Activated CD4-positive, CD25-positive, alpha-beta regulatory T cell (primary cell): ENCODE data around the gene GJA8.
A peak's percentile ranks its signal among the peaks of the same experiment; 100 is the strongest.
"Not testable (repeated sequence)": the region's sequence is repeated elsewhere in the genome, so short reads cannot be mapped to it uniquely, and the experiment has no call there.

Experiments
- DNase-seq, 4 experiments: peaks; one replicate each; lab custom pipeline; 2025; lab: John Stamatoyannopoulos, UW

Gene GJA8

DNA sequence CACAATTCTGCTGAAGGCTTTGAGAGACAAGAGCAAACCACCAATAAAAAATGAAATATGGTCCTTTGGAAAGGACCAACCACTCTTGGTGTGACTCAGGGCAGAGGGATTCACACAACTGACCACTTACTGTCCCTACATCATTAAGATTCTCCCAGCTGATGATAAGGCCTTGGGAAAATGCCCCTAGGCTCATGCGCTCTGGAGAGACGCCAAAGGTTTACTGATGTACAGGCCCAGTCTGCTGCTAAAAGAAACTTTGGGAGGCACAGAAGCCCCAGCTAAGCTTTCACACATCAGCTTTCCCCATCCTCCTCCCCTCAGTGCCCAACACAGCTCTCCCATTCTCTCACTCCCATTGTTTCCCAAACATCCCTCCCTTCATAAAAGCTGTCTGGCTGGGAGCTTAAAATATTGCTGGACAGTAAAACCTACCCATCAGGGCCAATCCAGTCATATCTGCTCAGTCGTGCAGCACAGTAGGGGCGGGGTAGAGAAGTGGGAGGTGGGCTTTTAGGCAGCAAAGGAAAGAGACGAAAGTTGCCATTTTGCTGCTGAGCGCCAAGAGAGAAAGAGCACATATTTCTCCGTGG, at the start of gene GJA8:
TSS of gene GJA8 (plus strand) at position 543 of the 593 bp plus-strand sequence. CDS start 5,161 bp downstream, outside the sequence.
- no peak for DNase-seq

- DNase-seq, result no peak
Measured at GRCh38 chr1:147853391-147853790, 49.2 kb upstream of the GJA8 start.

DNA sequence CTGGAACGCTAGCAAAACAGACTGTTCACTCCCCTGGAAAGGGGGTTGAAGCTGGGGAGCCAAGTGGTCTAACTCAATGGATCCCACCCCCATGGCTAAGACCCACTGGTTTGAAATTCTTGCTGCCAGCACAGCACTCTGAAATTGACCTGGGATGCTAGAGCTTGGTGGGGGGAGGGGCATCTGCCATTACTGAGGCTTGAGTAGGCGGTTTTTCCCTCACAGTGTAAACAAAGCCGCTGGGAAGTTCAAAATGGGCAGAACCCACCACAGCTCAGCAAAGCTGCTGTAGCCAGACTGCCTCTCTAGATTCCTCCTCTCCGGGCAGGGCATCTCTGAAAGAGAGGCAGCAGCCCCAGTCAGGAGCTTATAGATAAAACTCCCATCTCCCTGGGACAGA, 47.6 kb upstream of the GJA8 start:
- DNase-seq, result not testable (repeated sequence)

GRCh38 chr1:147855996-147856395, 46.6 kb upstream of the GJA8 start:
- DNase-seq, result not testable (repeated sequence)

DNA sequence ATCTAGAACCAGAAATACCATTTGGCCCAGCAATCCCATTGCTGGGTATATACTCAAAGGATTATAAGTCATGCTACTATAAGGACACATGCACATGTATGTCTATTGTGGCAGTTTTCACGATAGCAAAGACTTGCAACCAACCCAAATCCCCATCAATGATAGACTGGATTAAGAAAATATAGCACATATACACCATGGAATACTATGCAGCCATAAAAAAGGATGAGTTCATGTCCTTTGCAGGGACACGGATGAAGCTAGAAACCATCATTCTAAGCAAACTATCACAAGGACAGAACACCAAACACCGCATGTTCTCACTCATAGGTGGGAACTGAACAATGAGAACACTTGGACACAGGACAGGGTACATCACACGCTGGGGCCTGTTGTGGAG, 35.4 kb upstream of the GJA8 start:
- DNase-seq, result not testable (repeated sequence)

DNA sequence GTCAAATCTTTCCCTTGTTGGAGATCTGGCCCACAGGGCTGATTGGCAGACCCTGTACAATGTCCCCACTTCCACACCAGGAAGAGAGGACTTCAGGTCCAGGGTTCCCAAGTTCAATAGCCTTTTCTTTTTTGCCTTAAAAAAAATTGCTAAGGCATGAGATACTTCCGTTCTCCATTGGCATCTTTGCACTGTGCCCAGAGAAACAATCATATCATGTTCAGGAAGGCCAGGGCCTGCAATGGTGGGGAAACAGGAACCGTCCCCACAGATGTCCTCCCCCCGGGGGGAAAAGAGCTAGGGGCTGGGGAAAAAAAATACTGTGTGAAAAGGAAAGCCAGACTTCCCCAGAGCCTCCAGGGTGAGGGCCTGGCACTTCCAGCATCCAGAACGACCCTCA, 24.6 kb upstream of the GJA8 start:
- DNase-seq, result no peak

DNA sequence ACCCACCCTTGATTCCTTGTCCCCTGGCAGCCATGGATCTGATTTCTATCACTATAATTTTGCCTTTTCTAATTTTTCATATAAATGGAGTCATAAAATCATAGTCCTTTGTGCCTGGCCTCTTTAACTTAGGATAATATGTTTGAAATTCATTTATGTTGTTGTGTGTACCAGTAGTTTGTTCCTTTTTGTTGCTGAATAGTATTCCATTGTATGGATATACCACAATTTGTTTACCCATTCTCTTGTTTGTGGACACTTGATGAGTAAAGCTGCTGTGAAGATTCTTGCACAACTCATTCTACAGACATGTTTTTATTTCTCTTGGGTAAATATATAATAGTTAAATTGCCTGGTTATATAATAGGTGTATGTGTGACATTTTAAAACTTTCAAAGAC, 22.7 kb upstream of the GJA8 start:
- DNase-seq, result no peak

DNA sequence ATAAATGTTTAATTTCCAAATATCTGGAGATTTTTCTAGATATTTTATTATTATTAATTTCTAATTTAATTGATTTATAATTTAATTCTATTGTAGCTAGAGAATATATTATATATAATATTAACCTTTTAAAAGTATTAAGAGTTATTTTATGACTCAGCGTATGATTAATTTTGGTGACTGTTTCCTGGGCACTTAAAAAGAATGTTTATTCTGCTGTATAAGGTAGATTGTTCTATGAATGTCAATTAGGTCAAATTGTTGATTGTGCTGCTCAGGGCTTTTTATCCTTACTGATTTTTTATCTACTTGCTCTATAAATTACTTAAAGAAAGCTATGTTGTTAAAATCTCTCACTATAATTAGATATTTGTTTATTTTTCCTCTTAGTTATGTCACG, 20.1 kb upstream of the GJA8 start:
- DNase-seq, result no peak

GRCh38 chr1:147890177-147890790, 12.3 kb upstream of the GJA8 start:
- DNase-seq, result peak in 3 of 4 experiments; percentile 6 to 23 (median 13)

GRCh38 chr1:147891088-147891487, 11.5 kb upstream of the GJA8 start:
- DNase-seq, result no peak

GRCh38 chr1:147892216-147892615, 10.4 kb upstream of the GJA8 start:
- no peak for DNase-seq

- no peak for DNase-seq
Measured at GRCh38 chr1:147892731-147893214, 9.8 kb upstream of the GJA8 start.

DNA sequence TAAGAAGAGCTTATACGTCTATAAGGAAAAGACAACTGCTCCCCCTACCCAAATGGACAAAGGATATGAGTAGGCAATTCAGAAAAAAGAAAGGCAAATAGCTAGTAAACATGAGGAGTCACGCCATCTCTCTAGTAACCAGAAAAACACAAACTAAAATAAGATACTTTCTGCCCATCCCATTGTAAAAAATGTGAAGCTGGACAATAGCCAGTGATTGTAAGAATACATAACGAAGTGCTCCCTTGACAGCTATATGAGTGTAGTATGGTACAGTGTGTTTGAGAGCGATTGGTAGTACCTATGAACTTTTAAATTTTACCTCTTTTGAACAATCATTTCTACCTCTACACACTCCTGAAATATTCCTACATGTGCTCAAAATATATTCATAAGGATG, 7.5 kb upstream of the GJA8 start:
- DNase-seq, result no peak

- DNase-seq, result no peak
Measured at GRCh38 chr1:147897029-147897752, 5.4 kb upstream of the GJA8 start.

DNA sequence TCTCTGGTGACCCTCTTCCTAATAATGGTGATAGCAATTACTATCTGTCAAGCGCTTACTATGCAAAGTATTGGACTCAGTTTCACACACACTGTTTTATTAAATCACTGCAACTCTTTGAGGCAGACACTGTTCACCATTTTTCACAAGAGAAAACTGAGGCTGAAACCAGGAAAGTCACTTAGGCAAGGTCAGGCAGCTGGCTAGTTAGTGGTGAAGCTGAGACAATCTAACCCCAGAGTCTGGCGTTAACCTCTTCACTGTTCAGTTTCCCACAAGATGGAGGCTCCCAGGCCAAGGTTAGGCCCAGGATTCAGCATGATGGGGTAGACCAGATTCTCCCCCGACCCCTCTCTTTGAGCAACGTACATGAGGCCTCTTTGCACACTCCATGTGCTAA, 4.8 kb upstream of the GJA8 start:
- DNase-seq, result no peak

GRCh38 chr1:147904726-147905125, 2.1 kb downstream of the GJA8 start:
- no peak for DNase-seq

DNA sequence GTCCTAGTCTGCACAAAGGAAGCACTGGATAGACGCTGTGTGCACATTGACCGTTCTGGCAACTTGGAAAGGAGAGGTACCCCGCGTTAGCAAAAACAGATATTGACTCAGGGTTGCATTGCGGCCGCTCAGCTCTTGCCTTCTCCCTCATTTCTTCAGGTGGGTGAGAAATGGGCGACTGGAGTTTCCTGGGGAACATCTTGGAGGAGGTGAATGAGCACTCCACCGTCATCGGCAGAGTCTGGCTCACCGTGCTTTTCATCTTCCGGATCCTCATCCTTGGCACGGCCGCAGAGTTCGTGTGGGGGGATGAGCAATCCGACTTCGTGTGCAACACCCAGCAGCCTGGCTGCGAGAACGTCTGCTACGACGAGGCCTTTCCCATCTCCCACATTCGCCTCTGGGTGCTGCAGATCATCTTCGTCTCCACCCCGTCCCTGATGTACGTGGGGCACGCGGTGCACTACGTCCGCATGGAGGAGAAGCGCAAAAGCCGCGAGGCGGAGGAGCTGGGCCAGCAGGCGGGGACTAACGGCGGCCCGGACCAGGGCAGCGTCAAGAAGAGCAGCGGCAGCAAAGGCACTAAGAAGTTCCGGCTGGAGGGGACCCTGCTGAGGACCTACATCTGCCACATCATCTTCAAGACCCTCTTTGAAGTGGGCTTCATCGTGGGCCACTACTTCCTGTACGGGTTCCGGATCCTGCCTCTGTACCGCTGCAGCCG, 5.4 kb downstream of the GJA8 start:
- no peak for DNase-seq

- DNase-seq, result no peak
Measured at GRCh38 chr1:147912553-147912952, 10.0 kb downstream of the GJA8 start.

- no peak for DNase-seq
Measured at GRCh38 chr1:147913362-147913942, 10.9 kb downstream of the GJA8 start.

- DNase-seq, result no peak
Measured at GRCh38 chr1:147919896-147920295, 17.3 kb downstream of the GJA8 start.

GRCh38 chr1:147924813-147925212, 22.2 kb downstream of the GJA8 start:
- DNase-seq, result no peak

- not testable (repeated sequence) for DNase-seq
Measured at GRCh38 chr1:147927215-147927614, 24.6 kb downstream of the GJA8 start.
